Stimulated activated naive CD8-positive, alpha-beta T cell treated with anti-CD3 and anti-CD28 coated beads, Interleukin-15, Interleukin-2, amounts not matched to agents 100 U/mL and 50 U/mL, for 24 hours (primary cell): ENCODE measurements around the gene AKAP12.
A peak's percentile ranks its signal among the peaks of the same experiment; 100 is the strongest.

ENCODE experiments used
- ATAC-seq: fragments of 150-1000 bp; cut with Tn5 transposase; one replicate; pipeline ENCODE4 v1.10.0; 2021
- DNase-seq: peaks from one replicate; pipeline ENCODE4 v3.0.0; 2021

The AKAP12 gene

GRCh38 chr6:151240036-151240685 is 394 bp downstream of the AKAP12 start:
- ATAC-seq (peak; percentile 74), DNase-seq (peak; percentile 59)

GRCh38 chr6:151240791-151241642 is 1.2 kb downstream of the AKAP12 start:
- peak; percentile 22 for DNase-seq
- ATAC-seq, result peak; percentile 40

- ATAC-seq (no peak), DNase-seq (no peak)
Measured at GRCh38 chr6:151241853-151242252, 2.1 kb downstream of the AKAP12 start.

DNA sequence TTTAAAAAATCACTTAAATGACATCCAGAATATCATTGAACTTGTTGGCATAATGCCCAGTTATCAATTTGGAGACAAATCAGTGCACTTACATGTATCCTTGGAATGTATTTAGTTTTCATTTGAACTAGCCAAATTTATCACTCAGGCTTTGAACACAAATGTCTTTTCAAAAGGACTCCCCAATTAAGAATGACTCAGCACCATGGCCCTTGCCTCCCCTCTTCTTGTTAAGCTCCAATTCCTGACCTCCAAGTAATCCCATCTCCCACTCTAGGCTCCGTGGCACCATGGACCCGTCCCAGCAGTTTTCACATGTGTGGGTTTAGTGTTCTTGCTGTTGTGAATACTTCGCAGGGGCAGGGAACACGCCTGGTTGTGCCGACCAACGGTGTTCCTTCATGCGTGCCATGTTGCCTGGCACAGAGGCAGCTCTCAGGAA is 2.7 kb downstream of the AKAP12 start:
- DNase-seq (no peak), ATAC-seq (no peak)

DNA sequence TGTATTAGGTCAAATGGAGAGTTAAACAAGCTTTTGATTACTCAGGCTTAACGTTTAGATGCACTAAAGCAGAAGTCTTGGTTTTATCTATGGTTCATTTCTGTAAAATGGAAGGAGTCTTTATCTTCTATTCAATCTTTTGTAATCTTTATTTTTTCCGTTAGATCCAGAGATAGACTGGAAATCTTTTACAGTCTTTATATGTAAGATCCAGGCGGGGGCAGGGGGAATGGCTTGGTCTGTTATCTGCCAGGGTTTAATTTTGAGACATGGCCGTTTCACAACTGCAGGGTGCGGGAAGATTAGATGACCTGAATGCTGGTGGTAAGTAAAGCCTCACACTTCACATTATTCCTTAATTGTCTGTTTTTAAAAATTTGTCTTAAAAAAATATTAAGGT is 3.7 kb downstream of the AKAP12 start:
- ATAC-seq (no peak), DNase-seq (no peak)

DNA sequence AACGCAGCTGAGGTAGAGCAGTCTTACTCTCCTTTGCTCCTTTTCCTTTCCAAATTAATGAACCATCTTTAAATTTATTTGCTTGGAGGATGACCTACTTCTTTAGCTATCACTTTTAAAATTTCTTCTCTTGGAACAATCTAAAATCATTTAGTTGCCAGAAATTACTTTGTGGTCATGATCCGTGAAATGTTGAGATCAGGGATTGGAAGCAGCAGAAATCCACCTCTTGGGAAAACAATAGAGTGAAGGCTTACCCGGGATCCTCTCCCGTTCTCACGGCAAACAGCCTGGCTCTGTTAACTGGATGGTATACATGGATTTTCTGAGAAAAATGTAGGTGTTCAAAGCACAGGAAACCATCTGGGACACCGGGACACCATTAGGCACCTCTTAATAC is 7.7 kb downstream of the AKAP12 start:
- ATAC-seq (no peak), DNase-seq (no peak)

- ATAC-seq (peak; percentile 32), DNase-seq (no peak)
Measured at GRCh38 chr6:151248295-151248694, 8.5 kb downstream of the AKAP12 start.

DNA sequence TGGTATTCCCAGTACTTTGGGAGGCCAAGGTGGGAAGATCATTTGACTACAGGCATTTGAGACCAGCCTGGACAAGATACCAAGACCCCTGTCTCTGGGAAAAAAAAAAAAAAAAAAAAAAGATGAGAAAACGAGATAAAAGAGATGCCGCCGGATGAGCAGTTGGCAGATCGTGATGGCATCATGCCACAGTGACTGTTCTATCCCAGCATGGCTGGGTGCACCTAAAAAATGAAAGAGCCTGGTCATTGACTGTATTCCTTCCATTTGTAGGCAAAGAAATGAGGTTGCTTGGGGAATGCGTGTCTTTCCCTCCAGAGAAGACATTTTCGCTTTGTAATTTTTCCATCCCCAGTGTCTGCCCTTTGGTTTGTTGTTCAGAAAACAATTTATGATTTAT is 12.9 kb downstream of the AKAP12 start:
- ATAC-seq (no peak), DNase-seq (no peak)

DNA sequence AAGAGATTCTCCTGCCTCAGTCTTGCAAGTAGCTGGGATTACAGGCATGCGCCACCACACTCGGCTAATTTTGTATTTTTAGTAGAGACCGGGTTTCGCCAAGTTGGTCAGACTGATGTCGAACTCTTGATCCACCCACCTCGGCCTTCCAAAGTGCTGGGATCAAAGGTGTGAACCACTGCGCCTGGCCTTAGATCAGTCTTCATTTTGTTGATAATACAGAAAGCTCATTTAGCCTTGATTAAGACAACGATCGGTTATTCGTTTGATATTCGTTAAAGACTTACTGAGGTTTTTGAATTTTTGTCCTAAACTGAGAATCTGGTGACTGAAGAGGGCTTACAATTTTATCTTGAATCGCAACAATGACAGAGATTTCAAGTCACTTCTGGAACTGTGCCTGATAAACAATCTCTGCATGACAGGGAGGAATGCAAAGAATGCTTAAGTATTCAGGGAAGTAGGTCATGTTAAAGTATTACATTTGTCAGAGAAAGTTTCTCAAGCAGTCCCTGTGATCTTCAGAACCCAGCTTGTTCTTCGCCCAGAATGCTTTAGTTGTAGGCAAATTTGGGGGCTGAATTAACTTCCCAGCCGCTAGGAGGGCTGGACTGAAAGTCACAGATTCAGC is 14.8 kb downstream of the AKAP12 start:
- ATAC-seq, result no peak

GRCh38 chr6:151255811-151256210 is 16.0 kb downstream of the AKAP12 start:
- ATAC-seq (no peak), DNase-seq (no peak)

More for the DNA sequence above, 14.8 kb downstream of the AKAP12 start:
- no peak for DNase-seq

DNA sequence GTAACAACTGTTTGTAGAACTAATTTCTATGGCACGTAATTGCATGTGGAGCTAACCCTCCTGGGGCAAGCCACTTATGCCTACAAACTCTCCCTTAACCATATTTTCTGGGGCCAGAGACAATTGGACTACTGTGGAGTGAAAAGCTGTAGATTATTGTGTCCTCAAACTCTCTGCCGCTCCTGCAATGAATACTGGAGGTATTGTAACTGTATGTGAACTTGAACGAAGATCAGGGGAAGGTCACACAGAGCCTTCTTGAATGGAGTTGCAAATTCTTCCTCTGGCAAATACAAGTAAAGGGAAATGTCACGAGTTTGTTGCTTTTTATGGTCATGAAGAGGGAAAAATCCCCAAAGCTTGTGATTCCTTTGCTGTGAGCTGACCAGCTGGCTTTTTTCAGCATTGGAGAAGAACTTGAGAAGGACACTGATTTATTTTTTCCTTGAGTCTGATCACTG is 18.2 kb downstream of the AKAP12 start:
- DNase-seq (no peak), ATAC-seq (no peak)

DNA sequence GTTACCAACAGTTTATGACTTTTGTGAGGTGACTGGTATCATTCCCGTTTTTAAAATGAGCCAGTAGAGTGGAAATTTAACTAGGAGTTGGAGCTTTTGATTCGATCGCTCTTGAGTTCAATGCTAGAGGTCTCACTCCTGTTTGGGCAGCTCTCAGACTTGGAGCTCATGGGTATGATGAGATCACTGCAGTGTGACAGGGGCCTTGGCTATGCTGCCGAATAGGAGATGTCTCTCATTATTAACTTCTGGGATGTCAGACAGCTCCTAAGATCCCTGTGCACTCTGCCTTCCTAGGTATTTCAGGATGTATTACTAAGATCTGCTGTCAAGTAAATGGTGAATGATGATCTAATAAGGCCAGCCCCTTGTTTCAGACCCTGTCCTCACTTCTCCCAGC is 20.4 kb downstream of the AKAP12 start:
- ATAC-seq, result no peak
- no peak for DNase-seq

GRCh38 chr6:151263035-151263434 is 23.3 kb downstream of the AKAP12 start:
- no peak for DNase-seq
- no peak for ATAC-seq

DNA sequence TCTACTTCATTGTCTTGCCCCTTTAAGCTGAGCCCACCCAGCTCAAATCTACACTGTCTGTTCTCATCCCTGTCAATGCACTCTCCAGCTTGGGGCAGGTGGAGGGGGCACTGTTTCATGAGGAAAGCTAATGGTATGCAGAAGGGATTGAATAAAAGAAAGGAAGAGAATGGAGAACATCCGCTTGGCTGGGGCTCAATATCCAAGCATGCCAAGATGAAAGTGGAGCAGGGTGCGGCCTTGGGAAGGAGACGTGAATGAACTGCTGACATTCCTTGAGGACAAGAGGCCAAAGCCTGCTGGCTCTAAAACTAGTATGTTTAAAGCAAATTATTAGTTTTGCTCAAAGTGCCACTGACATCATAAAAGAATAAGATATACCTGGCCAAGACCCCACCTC is 24.2 kb downstream of the AKAP12 start:
- no peak for DNase-seq
- no peak for ATAC-seq

DNA sequence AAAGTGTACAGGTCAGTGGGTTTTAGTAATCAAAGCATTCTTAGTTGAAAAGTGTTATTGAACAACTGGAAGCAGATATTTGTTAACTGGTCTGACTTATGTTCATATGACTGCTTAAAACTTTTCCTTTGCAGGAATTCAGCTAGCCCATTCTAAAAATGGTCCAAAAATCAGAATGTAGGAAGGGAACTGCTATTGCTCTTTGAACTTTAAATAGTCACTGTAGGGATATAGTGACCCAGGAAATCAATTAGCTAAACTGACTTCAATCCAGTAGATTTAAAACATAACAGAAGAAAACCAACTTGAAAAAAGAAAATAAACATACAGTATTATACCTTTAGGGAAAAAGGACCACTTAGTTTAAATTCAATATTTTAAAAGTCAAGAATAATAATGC is 25.5 kb downstream of the AKAP12 start:
- DNase-seq (no peak), ATAC-seq (no peak)

GRCh38 chr6:151269321-151269995 is 29.7 kb downstream of the AKAP12 start:
- DNase-seq (no peak), ATAC-seq (no peak)

GRCh38 chr6:151275121-151275520 is 35.4 kb downstream of the AKAP12 start:
- no peak for DNase-seq

GRCh38 chr6:151275566-151275965 is 35.8 kb downstream of the AKAP12 start:
- ATAC-seq (no peak), DNase-seq (no peak)

More at GRCh38 chr6:151275121-151275520, 35.4 kb downstream of the AKAP12 start:
- no peak for ATAC-seq

GRCh38 chr6:151276112-151276740 is 36.5 kb downstream of the AKAP12 start:
- no peak for ATAC-seq
- no peak for DNase-seq

DNA sequence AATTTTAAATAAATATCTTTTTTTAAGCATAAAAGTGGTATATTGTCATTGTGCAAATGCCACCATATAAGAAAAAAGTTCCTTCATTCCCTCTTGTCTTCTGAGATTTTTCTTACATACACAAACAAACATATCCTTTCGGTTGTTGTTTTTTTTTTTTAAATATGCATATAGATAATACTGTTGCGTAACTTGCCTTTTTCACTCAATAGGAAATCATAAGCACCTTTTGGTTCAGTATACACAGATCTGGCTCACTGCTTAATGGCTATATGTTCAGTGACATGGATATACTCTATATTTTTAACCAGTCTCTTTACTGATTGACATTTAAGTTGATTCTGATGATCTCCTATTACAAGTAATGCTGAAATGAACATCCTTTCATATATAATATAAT is 40.1 kb downstream of the AKAP12 start:
- ATAC-seq, result no peak
- DNase-seq, result no peak

- ATAC-seq (no peak), DNase-seq (no peak)
Measured at GRCh38 chr6:151280859-151281258, 41.1 kb downstream of the AKAP12 start.

DNA sequence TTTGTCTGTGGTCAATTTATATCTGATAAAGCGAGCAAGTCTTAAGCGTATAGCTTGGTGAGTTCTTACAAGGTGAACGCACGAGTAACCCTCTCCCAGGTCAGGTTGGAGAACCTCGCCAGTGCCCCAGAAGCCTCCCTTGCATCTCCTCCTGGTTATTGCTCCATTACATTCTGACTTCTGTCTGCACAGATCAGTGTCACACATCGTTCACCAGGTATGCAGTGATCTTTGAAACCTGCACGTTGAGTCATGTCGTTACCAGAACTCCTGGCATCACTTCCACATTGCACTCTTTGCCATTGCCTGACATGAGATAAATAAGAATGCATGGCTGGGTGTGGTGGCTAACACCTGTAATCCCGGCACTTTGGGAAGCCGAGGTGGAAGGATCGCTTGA is 44.2 kb downstream of the AKAP12 start:
- DNase-seq (no peak), ATAC-seq (no peak)
